Panc1 (cell line): ENCODE measurements around the gene BCAS3. TPM values are rescaled to one million over a fixed set of nuclear protein-coding genes. Genes with fewer than 3 reads are reported as not detected.

Experiments used
- ATAC-seq: fragments of 200-7000 bp; cut with Tn5 transposase; 2 replicates; pipeline ENCODE4 v1.9.1; 2020; ENCODE audit warnings: mild to moderate bottlenecking, moderate library complexity
- BruUV-seq: library from RNA; stranded (reverse); fragments of 400-500 nt; replicated peaks from 2 replicates; lab custom pipeline; 2021; lab: Mats Ljungman, UMichigan
- CTCF ChIA-PET: fragments of 300-600 bp; sonication (Branson Sonifier 250); formaldehyde crosslinking; loops from one replicate; lab custom pipeline; 2022; ENCODE audit warnings: antibody characterized with exemption; lab: Charles Lee
- POLR2A ChIA-PET: fragments of 300-600 bp; sonication (Branson Sonifier 250); formaldehyde crosslinking; loops from one replicate; lab custom pipeline; 2022; ENCODE audit warnings: antibody characterized with exemption; lab: Charles Lee
- DNase-seq: peaks from one replicate; pipeline ENCODE4 v3.0.0-alpha.2; 2010; ENCODE audit warnings: low read depth, low spot score
- H3K27ac ChIP-seq: 2 replicates; pipeline ENCODE4 v1.5.1; 2011; ENCODE audit warnings: mild to moderate bottlenecking, low read length, inconsistent platforms
- H3K27me3 ChIP-seq: fragments of 200-500 bp; sonication (Bioruptor generic); 2 replicates; pipeline ENCODE4 v1.6.0; 2014; ENCODE audit warnings: low read length, inconsistent platforms; ENCODE audit not compliant: control insufficient read depth, insufficient read depth
- H3K36me3 ChIP-seq: fragments of 200-500 bp; sonication (Bioruptor generic); 2 replicates; pipeline ENCODE4 v1.5.1; 2014; ENCODE audit warnings: inconsistent platforms, mild to moderate bottlenecking, low read length, moderate library complexity; ENCODE audit not compliant: control insufficient read depth, insufficient read depth
- H3K4me1 ChIP-seq: 2 replicates; pipeline ENCODE4 v1.5.1; 2011; ENCODE audit warnings: inconsistent platforms, mild to moderate bottlenecking, low read length, moderate library complexity; ENCODE audit not compliant: control insufficient read depth, insufficient read depth
- H3K4me3 ChIP-seq, 2 experiments: 2 replicates each; pipeline ENCODE4 v1.5.1; 2011 to 2012; ENCODE audit warnings: low read depth in 2 of 2, low read length in 2 of 2, mild to moderate bottlenecking in 2 of 2, inconsistent platforms in 1 of 2, moderate library complexity in 1 of 2
- H3K9me3 ChIP-seq: fragments of 200-500 bp; sonication (Bioruptor generic); 2 replicates; pipeline ENCODE4 v1.5.1; 2014; ENCODE audit warnings: low read depth, mild to moderate bottlenecking, inconsistent platforms, low read length, moderate library complexity; ENCODE audit not compliant: control insufficient read depth, insufficient read depth
- POLR2AphosphoS5 ChIP-seq: IDR thresholded peaks from 2 replicates; pipeline ENCODE4 v1.6.1; 2012; ENCODE audit warnings: mild to moderate bottlenecking, low read depth, low read length, moderate library complexity
- SIN3A ChIP-seq: IDR thresholded peaks from 2 replicates; pipeline ENCODE4 v1.6.1; 2012; ENCODE audit warnings: low read depth, mild to moderate bottlenecking, low read length, moderate library complexity, borderline replicate concordance; ENCODE audit not compliant: insufficient read depth
- TCF7L2 ChIP-seq: IDR thresholded peaks from 2 replicates; pipeline ENCODE4 v1.6.1; 2011; ENCODE audit warnings: mild to moderate bottlenecking, low read depth, low read length, inconsistent platforms
- in situ Hi-C: cut with HindIII; loops from 2 replicates; pipeline ENCODE4 v1.10.0; 2016; ENCODE audit warnings: low sequenced_read_pairs, low pct_unique_long_range_greater_than_20kb
- intact Hi-C: fragments of 100-400 bp; cut with micrococcal nuclease; formaldehyde crosslinking; loops from one replicate; pipeline ENCODE4 v1.10.0; 2022; ENCODE audit not compliant: unreplicated experiment
- total RNA-seq: library from RNA; stranded (reverse); gene quantifications from one replicate; pipeline ENCODE4 v1.2.1, GENCODE V29; 2021; ENCODE audit not compliant: unreplicated experiment
- TF ChIP-seq, protein P1 (sequence below), 2 experiments: IDR thresholded peaks; 2 replicates each; pipeline ENCODE4 v1.6.1; 2011 to 2012; ENCODE audit warnings: low read depth in 2 of 2, control low read depth in 1 of 2, low read length in 1 of 2, mild to moderate bottlenecking in 1 of 2, moderate library complexity in 1 of 2; ENCODE audit not compliant: insufficient read depth in 1 of 2
- TF ChIP-seq, protein P2 (sequence below): fragments of 450-650 bp; IDR thresholded peaks from 2 replicates; pipeline ENCODE4 v1.5.1; 2017; ENCODE audit warnings: mild to moderate bottlenecking

The BCAS3 gene
- total RNA-seq, 1 experiment from 2014 or later, result 9.3 TPM

DNA sequence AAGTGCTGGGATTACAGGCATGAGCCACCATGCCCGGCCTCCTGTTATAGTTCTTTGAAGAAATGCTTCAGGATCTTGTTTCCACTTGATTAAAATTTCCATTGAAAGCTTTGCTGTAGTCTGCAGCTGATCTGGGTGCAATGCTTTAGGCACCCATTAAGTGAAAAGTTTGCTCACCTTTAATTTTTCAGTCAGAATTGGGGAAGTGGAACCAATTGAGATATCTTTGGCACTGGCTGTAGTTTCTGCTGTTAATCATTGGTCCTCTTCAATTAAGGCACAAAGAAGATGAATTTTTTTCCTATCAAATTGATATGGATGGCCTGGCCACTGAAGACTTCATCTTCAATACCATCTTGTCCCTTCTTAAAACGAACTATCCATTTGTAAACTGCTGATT, 385.9 kb downstream of the BCAS3 start:
- in situ Hi-C loops, result no loop called here

DNA sequence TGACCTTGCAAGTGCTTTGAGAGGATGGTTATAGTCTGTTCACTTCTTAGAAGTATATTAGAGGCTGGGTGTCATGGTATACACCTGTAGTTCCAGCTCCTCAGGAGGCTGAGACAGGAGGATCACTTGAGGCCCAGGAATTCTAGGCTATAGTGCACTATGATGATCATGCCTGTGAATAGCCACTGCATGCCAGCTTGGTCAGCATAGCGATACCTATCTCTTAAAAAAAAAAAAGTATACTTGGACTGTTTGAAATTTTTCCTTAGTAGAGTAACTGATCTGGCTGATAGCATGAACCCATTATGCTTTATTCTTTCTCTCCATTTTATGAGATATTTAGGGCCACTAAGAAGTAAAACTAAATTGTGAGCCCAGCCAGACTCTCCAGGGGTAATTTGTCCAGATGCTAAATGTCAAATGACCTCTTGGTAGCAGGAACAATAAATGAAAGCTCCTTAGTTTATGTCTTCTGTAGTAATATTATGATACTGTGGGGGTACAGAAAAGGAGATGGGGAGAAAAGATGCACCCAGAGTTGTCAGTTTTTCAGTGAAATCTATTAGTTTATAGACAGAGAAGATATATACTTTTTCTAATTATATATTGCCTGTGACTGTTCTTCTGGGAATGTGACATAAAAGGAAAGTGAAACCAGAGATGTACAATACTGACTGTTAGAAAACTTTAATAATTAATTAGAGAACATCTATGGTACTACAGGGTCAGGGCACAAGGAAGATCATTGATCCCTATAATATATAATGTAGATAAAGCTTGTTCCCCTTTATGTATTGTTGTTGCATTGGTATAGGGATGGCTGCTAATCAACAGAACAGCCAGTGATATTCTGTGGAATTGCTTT, 386.7 kb downstream of the BCAS3 start:
- ChIA-PET CTCF (no interaction called here), POLR2A (no interaction called here)
- no TSS peak for BruUV-seq
- peak overlapping the region; percentile 65; the same call in 1 of the 2 replicates for H3K27ac ChIP-seq
- TF ChIP-seq, protein P1, sequence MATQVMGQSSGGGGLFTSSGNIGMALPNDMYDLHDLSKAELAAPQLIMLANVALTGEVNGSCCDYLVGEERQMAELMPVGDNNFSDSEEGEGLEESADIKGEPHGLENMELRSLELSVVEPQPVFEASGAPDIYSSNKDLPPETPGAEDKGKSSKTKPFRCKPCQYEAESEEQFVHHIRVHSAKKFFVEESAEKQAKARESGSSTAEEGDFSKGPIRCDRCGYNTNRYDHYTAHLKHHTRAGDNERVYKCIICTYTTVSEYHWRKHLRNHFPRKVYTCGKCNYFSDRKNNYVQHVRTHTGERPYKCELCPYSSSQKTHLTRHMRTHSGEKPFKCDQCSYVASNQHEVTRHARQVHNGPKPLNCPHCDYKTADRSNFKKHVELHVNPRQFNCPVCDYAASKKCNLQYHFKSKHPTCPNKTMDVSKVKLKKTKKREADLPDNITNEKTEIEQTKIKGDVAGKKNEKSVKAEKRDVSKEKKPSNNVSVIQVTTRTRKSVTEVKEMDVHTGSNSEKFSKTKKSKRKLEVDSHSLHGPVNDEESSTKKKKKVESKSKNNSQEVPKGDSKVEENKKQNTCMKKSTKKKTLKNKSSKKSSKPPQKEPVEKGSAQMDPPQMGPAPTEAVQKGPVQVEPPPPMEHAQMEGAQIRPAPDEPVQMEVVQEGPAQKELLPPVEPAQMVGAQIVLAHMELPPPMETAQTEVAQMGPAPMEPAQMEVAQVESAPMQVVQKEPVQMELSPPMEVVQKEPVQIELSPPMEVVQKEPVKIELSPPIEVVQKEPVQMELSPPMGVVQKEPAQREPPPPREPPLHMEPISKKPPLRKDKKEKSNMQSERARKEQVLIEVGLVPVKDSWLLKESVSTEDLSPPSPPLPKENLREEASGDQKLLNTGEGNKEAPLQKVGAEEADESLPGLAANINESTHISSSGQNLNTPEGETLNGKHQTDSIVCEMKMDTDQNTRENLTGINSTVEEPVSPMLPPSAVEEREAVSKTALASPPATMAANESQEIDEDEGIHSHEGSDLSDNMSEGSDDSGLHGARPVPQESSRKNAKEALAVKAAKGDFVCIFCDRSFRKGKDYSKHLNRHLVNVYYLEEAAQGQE (IDR thresholded peaks at IDR 0.05; ENCODE audit: insufficient read depth in 1 of 2, low read depth in 2 of 2, low read length in 1 of 2), result no peak
- TF ChIP-seq SIN3A (no peak), POLR2AphosphoS5 (no peak), TCF7L2 (no peak)
- TF ChIP-seq, protein P2, sequence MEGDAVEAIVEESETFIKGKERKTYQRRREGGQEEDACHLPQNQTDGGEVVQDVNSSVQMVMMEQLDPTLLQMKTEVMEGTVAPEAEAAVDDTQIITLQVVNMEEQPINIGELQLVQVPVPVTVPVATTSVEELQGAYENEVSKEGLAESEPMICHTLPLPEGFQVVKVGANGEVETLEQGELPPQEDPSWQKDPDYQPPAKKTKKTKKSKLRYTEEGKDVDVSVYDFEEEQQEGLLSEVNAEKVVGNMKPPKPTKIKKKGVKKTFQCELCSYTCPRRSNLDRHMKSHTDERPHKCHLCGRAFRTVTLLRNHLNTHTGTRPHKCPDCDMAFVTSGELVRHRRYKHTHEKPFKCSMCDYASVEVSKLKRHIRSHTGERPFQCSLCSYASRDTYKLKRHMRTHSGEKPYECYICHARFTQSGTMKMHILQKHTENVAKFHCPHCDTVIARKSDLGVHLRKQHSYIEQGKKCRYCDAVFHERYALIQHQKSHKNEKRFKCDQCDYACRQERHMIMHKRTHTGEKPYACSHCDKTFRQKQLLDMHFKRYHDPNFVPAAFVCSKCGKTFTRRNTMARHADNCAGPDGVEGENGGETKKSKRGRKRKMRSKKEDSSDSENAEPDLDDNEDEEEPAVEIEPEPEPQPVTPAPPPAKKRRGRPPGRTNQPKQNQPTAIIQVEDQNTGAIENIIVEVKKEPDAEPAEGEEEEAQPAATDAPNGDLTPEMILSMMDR, result no peak
- no peaks in the 10 kb centered on the region for H3K9me3 ChIP-seq
- peaks cover 15% of the 10 kb centered on the region; the same call in 1 of the 2 replicates for H3K4me1 ChIP-seq
- no peaks in the 10 kb centered on the region for H3K27me3 ChIP-seq
- in situ Hi-C loops, result no loop called here
- ATAC-seq (no peak), DNase-seq (no peak)
- H3K36me3 ChIP-seq, result no peaks in the 10 kb centered on the region
- intact Hi-C loops, result no loop called here
- H3K4me3 ChIP-seq, result no peak overlapping the region

More for the DNA sequence above, 385.9 kb downstream of the BCAS3 start:
- ATAC-seq (no peak), DNase-seq (no peak)
- intact Hi-C loops, result no loop called here
- Histone ChIP-seq H3K36me3 (no peaks in the 10 kb centered on the region), H3K27ac (no peak overlapping the region), H3K4me3 (no peak overlapping the region), H3K27me3 (no peaks in the 10 kb centered on the region), H3K9me3 (no peaks in the 10 kb centered on the region), H3K4me1 (peaks cover 15% of the 10 kb centered on the region; the same call in 1 of the 2 replicates)
- ChIA-PET CTCF (no interaction called here), POLR2A (no interaction called here)
- TF ChIP-seq, protein P1 (IDR thresholded peaks at IDR 0.05; ENCODE audit: insufficient read depth in 1 of 2, low read depth in 2 of 2, low read length in 1 of 2), result no peak
- TF ChIP-seq SIN3A (no peak), POLR2AphosphoS5 (no peak), TCF7L2 (no peak)
- TF ChIP-seq, protein P2, result no peak
- BruUV-seq, result no TSS peak
